Measurements from ENCODE around the gene PATL1.

DNA sequence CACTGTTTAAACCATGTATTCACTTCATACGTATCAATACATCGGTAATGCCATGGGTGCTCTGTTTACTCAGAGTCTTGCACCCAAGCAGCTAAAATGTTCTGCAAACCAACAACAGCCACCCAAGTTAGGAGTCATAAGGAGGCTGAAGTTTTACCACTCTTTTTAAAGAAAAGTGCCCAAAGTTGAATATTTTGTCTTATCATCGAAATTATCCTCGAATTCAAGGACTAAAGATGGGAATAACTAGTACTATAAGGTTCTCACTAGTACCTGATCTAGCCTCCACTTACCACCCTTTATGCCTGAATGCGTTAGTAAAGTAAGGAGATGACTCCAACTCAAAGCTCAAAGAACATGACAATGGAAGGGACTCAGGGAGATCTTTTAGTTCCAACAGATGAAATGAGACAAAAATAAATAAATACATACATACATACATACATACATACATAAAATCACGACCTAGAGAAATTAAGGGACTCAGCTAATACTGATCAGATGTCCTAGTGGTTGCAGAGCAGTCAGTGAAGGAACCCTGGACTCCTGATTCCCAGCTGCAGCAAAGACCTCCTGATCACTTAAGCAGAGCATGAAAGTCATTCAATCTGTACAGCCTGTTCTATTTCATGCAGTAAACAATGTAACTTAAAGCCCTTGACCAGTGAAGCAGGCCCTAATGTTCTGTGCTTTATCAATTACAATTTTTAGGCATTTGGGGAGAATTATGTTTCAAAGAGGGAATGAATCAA, 61.0 kb downstream of the PATL1 start:
- TF ChIP-seq, protein P1, sequence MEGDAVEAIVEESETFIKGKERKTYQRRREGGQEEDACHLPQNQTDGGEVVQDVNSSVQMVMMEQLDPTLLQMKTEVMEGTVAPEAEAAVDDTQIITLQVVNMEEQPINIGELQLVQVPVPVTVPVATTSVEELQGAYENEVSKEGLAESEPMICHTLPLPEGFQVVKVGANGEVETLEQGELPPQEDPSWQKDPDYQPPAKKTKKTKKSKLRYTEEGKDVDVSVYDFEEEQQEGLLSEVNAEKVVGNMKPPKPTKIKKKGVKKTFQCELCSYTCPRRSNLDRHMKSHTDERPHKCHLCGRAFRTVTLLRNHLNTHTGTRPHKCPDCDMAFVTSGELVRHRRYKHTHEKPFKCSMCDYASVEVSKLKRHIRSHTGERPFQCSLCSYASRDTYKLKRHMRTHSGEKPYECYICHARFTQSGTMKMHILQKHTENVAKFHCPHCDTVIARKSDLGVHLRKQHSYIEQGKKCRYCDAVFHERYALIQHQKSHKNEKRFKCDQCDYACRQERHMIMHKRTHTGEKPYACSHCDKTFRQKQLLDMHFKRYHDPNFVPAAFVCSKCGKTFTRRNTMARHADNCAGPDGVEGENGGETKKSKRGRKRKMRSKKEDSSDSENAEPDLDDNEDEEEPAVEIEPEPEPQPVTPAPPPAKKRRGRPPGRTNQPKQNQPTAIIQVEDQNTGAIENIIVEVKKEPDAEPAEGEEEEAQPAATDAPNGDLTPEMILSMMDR (optimal IDR thresholded peaks at IDR 0.05 in 1 of 3, IDR thresholded peaks at IDR 0.05 in 1 of 3, conservative IDR thresholded peaks at IDR 0.05 in 1 of 3; ENCODE audit: extremely low read depth in 1 of 3, insufficient read depth in 2 of 3, low read length in 3 of 3): no peak
- no peak for TF ChIP-seq EZH2 (IDR thresholded peaks at IDR 0.05; ENCODE audit: low read length)
